ENCODE measurements around the gene NAA10.

Gene NAA10

DNA sequence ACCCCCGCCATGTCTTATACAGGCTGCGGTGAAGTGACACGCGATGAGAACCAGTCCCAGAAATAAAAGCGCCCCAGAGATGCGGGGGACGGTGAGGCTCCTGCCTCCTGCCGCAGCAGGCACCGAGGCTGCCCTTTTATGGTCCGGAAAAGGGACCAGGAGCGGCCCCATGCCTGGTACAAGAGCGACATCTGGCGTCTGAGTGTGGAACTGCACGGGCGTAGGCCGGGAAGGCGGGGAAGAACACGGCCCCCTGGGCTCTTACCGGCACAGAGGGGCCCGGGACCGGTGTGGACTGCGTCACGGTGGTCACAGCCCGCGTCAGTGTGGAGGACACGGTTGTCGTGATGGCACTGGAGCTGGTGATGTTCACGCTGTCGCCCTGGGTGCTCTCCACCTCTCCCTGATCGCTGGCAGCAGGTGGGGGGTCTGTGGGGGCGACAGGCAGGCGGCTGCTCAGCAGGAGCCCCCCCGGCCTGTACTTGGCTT lies 18.5 kb upstream of the NAA10 start:
- Histone ChIP-seq H3K9me3 (ENCODE audit: control insufficient read depth, low read length) (no peaks in the 10 kb centered on the region), H3K4me1 (ENCODE audit: control insufficient read depth, insufficient read depth, low read length) (peaks cover 3% of the 10 kb centered on the region), H3K36me3 (ENCODE audit: control insufficient read depth, insufficient read depth, low read length) (peaks cover 17% of the 10 kb centered on the region), H3K9ac (ENCODE audit: low read length) (no peak overlapping the region), H3K27me3 (ENCODE audit: control insufficient read depth, insufficient read depth, low read length) (no peaks in the 10 kb centered on the region), H3K4me3 (ENCODE audit: low read length) (no peak overlapping the region)

- H3K9me3 ChIP-seq (ENCODE audit: control insufficient read depth, low read length), result no peaks in the 10 kb centered on the region
- H3K4me3 ChIP-seq (ENCODE audit: low read length), result no peak overlapping the region
- peaks cover 3% of the 10 kb centered on the region for H3K4me1 ChIP-seq (ENCODE audit: control insufficient read depth, insufficient read depth, low read length)
- peaks cover 17% of the 10 kb centered on the region for H3K36me3 ChIP-seq (ENCODE audit: control insufficient read depth, insufficient read depth, low read length)
- no peak overlapping the region for H3K9ac ChIP-seq (ENCODE audit: low read length)
- H3K27me3 ChIP-seq (ENCODE audit: control insufficient read depth, insufficient read depth, low read length), result no peaks in the 10 kb centered on the region
Observed at GRCh38 chrX:153952373-153953026, 17.7 kb upstream of the NAA10 start.

GRCh38 chrX:153951683-153952372 lies 17.0 kb upstream of the NAA10 start:
- H3K4me1 ChIP-seq (ENCODE audit: control insufficient read depth, insufficient read depth, low read length), result peaks cover 3% of the 10 kb centered on the region
- H3K36me3 ChIP-seq (ENCODE audit: control insufficient read depth, insufficient read depth, low read length), result peaks cover 17% of the 10 kb centered on the region

DNA sequence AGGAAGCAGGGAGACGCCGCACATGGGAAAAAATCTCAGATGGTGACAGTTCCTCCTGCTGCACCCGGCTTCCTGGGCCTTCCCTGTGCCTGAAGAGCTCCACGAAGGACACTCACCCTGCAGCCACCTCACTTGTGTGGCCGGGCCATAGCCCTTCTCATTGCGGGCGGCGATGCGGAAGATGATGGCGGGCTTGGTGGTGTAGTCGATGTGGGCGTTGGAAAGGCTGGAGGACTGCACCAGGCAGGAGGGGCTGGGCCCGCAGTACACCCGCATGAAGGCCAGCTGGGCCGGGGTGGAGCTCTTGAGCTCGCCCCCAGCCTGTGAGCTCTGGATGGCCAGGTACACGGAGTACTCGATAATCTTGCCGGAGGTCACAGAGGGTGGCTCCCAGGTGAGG lies 15.3 kb upstream of the NAA10 start:
- H3K4me1 ChIP-seq (ENCODE audit: control insufficient read depth, insufficient read depth, low read length), result peaks cover 3% of the 10 kb centered on the region
- H3K9ac ChIP-seq (ENCODE audit: low read length), result no peak overlapping the region
- no peaks in the 10 kb centered on the region for H3K9me3 ChIP-seq (ENCODE audit: control insufficient read depth, low read length)
- H3K27me3 ChIP-seq (ENCODE audit: control insufficient read depth, insufficient read depth, low read length), result no peaks in the 10 kb centered on the region
- H3K4me3 ChIP-seq (ENCODE audit: low read length), result no peak overlapping the region
- peaks cover 17% of the 10 kb centered on the region for H3K36me3 ChIP-seq (ENCODE audit: control insufficient read depth, insufficient read depth, low read length)

More at GRCh38 chrX:153951683-153952372, 17.0 kb upstream of the NAA10 start:
- Histone ChIP-seq H3K4me3 (ENCODE audit: low read length) (no peak overlapping the region), H3K9me3 (ENCODE audit: control insufficient read depth, low read length) (no peaks in the 10 kb centered on the region), H3K27me3 (ENCODE audit: control insufficient read depth, insufficient read depth, low read length) (no peaks in the 10 kb centered on the region), H3K9ac (ENCODE audit: low read length) (no peak overlapping the region)

DNA sequence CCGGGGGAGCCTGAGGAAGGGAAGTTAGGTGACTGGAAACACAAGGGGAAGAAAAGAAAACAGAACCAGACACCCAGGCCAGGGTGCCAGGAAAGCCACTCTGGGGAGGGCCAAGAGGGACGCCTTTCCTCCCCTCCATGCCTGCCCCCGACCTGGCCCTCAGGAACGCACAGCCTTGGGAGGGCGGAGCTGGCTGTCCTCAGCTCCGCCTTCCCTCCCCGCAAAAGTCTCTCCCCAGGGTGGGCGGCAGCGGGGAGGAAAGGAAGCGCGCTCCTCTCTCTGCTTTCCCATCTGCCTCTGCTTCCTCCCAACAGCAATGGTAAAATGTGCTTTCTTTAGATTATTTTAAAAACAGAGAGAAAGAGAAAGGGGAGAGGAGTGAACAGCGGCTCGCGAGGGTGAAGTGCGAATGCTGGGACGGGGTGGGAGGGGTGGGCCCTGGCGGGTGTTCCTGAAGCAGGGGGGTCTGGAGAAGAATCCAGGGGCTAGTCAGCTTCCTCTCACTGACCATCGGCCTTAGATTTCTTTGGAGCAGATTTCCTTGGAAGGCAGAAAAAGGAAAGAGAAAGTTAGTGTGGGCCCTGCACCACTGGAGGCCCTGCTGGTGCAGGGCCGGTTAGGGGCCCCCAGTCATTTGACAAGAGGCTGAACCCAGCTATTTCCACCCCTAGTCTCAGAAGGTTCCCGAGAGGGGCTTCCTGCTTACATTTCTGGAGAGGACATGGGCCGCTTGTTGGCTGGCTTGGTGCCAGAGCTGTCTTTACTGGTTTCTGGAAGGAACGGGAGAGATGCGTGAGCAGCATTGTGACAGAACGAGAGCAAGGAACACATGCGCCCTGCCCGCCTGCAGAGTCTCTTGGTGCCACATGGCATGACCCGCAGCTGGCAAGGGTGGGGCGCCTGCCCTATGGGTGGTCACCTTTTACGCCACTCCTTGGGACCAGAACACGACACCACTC lies 14.3 kb upstream of the NAA10 start:
- Histone ChIP-seq H3K27me3 (ENCODE audit: control insufficient read depth, insufficient read depth, low read length) (no peaks in the 10 kb centered on the region), H3K36me3 (ENCODE audit: control insufficient read depth, insufficient read depth, low read length) (peaks cover 17% of the 10 kb centered on the region), H3K4me1 (ENCODE audit: control insufficient read depth, insufficient read depth, low read length) (peaks cover 3% of the 10 kb centered on the region), H3K9ac (ENCODE audit: low read length) (no peak overlapping the region), H3K4me3 (ENCODE audit: low read length) (no peak overlapping the region), H3K9me3 (ENCODE audit: control insufficient read depth, low read length) (no peaks in the 10 kb centered on the region)

GRCh38 chrX:153948002-153948466 lies 13.2 kb upstream of the NAA10 start:
- peaks cover 16% of the 10 kb centered on the region for H3K36me3 ChIP-seq (ENCODE audit: control insufficient read depth, insufficient read depth, low read length)
- H3K9me3 ChIP-seq (ENCODE audit: control insufficient read depth, low read length), result no peaks in the 10 kb centered on the region
- no peaks in the 10 kb centered on the region for H3K27me3 ChIP-seq (ENCODE audit: control insufficient read depth, insufficient read depth, low read length)
- H3K9ac ChIP-seq (ENCODE audit: low read length), result no peak overlapping the region
- H3K4me1 ChIP-seq (ENCODE audit: control insufficient read depth, insufficient read depth, low read length), result peaks cover under 1% of the 10 kb centered on the region
- no peak overlapping the region for H3K4me3 ChIP-seq (ENCODE audit: low read length)

DNA sequence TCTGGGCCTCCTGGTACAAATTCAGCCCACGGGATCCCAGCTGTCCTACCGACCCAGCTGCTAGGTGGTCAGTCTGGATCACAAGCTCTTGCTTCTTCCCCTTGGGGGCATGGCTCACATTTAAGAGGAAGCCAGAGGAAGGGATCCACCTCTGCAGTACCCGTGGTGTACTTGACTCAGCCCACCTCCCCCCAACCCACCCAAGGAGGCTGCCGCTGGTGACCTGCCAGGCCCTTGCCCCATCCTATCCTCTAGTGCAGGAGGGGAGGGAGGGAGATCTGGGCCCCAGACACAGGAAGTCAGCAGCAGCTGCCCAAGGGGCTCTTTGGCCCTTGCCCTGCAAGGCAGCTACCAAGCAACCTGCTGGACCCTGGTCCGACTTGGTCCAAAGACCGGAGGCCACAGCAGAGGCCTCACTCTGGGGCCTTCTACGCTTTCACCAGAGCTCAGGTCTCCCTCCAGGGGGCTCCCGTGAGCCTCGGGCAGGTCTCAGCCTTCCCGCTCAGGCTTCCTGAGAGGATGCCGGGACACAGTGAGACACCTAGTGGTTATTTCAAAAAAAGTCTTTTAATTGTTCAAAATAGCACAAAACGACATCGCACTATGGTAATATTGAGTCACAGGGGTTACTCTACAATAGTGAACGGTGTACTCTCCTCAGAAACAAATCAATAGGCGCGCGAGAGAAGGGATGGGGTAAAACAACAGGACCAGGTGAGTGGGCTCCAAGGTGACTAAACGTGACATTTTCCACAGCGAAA lies 12.4 kb upstream of the NAA10 start:
- no peaks in the 10 kb centered on the region for H3K9me3 ChIP-seq (ENCODE audit: control insufficient read depth, low read length)
- no peaks in the 10 kb centered on the region for H3K27me3 ChIP-seq (ENCODE audit: control insufficient read depth, insufficient read depth, low read length)
- no peak overlapping the region for H3K9ac ChIP-seq (ENCODE audit: low read length)
- peaks cover 7% of the 10 kb centered on the region for H3K36me3 ChIP-seq (ENCODE audit: control insufficient read depth, insufficient read depth, low read length)
- no peaks in the 10 kb centered on the region for H3K4me1 ChIP-seq (ENCODE audit: control insufficient read depth, insufficient read depth, low read length)
- H3K4me3 ChIP-seq (ENCODE audit: low read length), result no peak overlapping the region

DNA sequence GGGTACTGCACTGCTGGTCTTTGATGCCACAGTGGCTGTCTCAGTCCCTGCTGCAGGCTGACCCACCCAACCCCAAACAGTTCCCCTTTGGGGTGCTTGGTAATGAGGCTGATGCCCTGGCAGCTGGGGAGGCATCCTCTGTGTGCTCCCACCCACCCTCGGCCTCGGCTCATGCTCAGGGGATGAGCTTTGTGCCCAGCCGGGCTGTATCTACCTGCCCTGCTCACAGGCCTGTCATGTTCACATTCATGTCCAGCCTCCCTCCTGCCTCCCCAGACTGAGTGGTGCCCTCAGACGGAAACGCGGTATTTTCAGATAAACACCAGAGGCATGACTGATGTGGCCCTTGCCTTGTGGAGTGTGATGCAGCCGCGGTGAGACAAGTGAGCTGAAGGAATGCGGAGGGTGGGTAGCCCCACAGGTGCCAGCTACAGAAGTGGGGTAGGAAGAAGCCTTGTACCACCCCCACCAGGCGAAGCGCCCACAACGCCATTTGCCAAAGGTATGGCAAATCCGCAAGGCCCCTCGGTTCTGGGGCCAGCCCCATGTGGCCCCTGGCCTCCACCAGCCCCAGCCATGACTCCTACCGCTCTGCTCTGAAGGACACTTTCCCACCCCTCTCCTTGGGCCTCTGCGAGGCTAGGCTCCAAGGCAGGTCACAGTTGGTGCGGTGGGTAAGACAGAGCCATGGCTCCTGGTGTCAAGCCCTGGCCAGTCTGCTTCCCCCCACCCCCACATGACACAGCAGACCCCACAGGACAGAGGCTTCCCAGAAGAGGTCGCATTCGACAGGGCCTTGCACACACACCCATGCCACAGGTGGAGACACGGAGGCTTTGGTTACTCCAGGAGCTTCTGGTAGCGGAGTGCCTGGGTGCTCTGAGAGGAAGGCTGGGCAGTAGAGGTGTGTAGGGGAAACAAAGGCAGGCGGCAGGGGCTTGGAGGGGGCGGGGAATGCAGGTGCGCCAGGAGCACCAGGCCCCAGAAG lies 11.4 kb upstream of the NAA10 start:
- Histone ChIP-seq H3K36me3 (ENCODE audit: control insufficient read depth, insufficient read depth, low read length) (peaks cover 5% of the 10 kb centered on the region), H3K4me1 (ENCODE audit: control insufficient read depth, insufficient read depth, low read length) (no peaks in the 10 kb centered on the region), H3K4me3 (ENCODE audit: low read length) (no peak overlapping the region), H3K9me3 (ENCODE audit: control insufficient read depth, low read length) (no peaks in the 10 kb centered on the region), H3K9ac (ENCODE audit: low read length) (no peak overlapping the region), H3K27me3 (ENCODE audit: control insufficient read depth, insufficient read depth, low read length) (no peaks in the 10 kb centered on the region)

DNA sequence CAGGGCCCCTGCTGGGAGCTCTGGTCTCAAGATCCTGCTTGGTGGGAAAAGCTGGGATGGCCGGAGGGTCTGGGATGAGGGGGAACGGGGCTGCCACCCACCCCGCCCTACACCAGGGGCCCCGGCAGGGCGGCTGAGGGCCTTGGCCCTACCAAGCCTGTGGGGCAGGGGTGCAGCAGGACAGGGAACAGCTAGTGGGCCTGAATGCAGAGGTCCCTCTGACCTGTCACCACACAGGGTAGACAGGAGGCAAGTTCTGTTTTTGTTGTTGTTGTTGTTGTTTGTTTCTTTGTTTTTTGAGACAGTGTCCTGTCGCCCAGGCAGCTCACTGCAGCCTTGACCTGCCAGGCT lies 9.9 kb upstream of the NAA10 start:
- Histone ChIP-seq H3K9me3 (ENCODE audit: control insufficient read depth, low read length) (no peaks in the 10 kb centered on the region), H3K27me3 (ENCODE audit: control insufficient read depth, insufficient read depth, low read length) (no peaks in the 10 kb centered on the region), H3K4me1 (ENCODE audit: control insufficient read depth, insufficient read depth, low read length) (no peaks in the 10 kb centered on the region), H3K4me3 (ENCODE audit: low read length) (no peak overlapping the region), H3K36me3 (ENCODE audit: control insufficient read depth, insufficient read depth, low read length) (no peaks in the 10 kb centered on the region), H3K9ac (ENCODE audit: low read length) (no peak overlapping the region)

DNA sequence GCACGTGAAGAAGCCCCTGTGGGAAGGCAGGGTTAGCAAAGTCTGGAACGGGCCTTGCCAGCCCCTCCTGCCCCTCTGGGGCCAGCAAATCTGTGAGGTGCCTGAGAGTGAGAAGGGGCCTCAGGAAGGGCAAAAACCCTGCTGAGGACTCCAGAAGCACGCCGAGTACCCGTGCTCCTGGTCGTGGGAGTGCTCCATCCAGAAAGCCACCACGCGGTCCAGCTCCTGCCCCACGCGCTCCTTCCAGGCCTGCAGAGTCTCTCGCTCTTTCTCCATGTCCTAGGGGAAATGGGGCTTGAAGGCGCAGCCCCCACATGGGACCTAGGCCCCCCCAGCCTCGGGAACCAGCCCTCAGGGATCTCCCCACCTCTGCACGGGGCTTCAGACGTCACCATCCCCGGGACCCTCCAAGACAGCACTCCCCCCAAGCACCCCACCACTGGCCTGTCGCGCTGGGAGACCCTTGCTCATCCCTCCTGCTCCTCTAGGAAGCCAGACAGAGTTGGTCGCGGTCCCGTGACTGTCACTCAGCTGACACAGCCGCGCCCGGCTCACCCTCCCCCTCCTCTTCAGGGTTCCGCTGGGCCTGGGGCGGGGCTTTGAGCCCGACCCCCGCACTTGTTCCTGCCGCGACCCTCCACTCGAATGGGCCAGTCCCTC lies 9.4 kb upstream of the NAA10 start, which contains the start of gene RENBP:
RENBP (minus strand) TSS at position 504 of the 660 bp plus-strand sequence; CDS start at position 471, 33 bp downstream.
- H3K27me3 ChIP-seq (ENCODE audit: control insufficient read depth, insufficient read depth, low read length), result no peaks in the 10 kb centered on the region
- H3K4me1 ChIP-seq (ENCODE audit: control insufficient read depth, insufficient read depth, low read length), result no peaks in the 10 kb centered on the region
- no peak within 1 kb of the TSS for H3K4me3 ChIP-seq (ENCODE audit: low read length)
- no peaks in the 10 kb centered on the region for H3K36me3 ChIP-seq (ENCODE audit: control insufficient read depth, insufficient read depth, low read length)
- H3K9me3 ChIP-seq (ENCODE audit: control insufficient read depth, low read length), result no peaks in the 10 kb centered on the region
- H3K9ac ChIP-seq (ENCODE audit: low read length), result no peak within 1 kb of the TSS
